ENCODE measurements around the gene EPB41L2.

GRCh38 chr6:130943738-130944137, 119.3 kb downstream of the EPB41L2 start:
- TF ChIP-seq, protein P1, sequence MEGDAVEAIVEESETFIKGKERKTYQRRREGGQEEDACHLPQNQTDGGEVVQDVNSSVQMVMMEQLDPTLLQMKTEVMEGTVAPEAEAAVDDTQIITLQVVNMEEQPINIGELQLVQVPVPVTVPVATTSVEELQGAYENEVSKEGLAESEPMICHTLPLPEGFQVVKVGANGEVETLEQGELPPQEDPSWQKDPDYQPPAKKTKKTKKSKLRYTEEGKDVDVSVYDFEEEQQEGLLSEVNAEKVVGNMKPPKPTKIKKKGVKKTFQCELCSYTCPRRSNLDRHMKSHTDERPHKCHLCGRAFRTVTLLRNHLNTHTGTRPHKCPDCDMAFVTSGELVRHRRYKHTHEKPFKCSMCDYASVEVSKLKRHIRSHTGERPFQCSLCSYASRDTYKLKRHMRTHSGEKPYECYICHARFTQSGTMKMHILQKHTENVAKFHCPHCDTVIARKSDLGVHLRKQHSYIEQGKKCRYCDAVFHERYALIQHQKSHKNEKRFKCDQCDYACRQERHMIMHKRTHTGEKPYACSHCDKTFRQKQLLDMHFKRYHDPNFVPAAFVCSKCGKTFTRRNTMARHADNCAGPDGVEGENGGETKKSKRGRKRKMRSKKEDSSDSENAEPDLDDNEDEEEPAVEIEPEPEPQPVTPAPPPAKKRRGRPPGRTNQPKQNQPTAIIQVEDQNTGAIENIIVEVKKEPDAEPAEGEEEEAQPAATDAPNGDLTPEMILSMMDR (IDR thresholded peaks at IDR 0.05): no peak
- no peak for TF ChIP-seq ZFX (IDR thresholded peaks at IDR 0.05; ENCODE audit: borderline replicate concordance)
